WTC11 (cell line): Measurements from ENCODE around the gene KIF5C. TPM values are rescaled to one million over a fixed set of nuclear protein-coding genes. Genes with fewer than 3 reads are reported as not detected.

Experiments
- ATAC-seq: fragments of 200-7000 bp; cut with Tn5 transposase; 2 replicates; pipeline ENCODE4 v1.10.0; 2021; ENCODE audit warnings: mild to moderate bottlenecking, moderate library complexity
- CTCF ChIA-PET: fragments of 300-600 bp; sonication (Branson Sonifier 250); formaldehyde crosslinking; loops from one replicate; lab custom pipeline; 2021; ENCODE audit warnings: antibody characterized with exemption; lab: Charles Lee
- POLR2A ChIA-PET: fragments of 350-600 bp; sonication (Branson Sonifier 250); formaldehyde crosslinking; loops from one replicate; lab custom pipeline; 2021; ENCODE audit warnings: antibody characterized with exemption; lab: Charles Lee
- DNase-seq: peaks from one replicate; pipeline ENCODE4 v3.0.0; 2021; ENCODE audit warnings: low spot score
- H3K27ac Mint-ChIP-seq: 2 replicates; pipeline ENCODE4 v1.8.0; 2021; ENCODE audit warnings: mixed read lengths
- H3K27me3 Mint-ChIP-seq: 2 replicates; pipeline ENCODE4 v1.8.0; 2021; ENCODE audit warnings: low read depth, mild to moderate bottlenecking, moderate library complexity, mixed read lengths
- H3K36me3 Mint-ChIP-seq: 2 replicates; pipeline ENCODE4 v1.8.0; 2021; ENCODE audit warnings: mixed read lengths
- H3K4me1 Mint-ChIP-seq: 2 replicates; pipeline ENCODE4 v1.8.0; 2022; ENCODE audit warnings: mixed read lengths
- H3K4me3 Mint-ChIP-seq: 2 replicates; pipeline ENCODE4 v1.8.0; 2021; ENCODE audit warnings: mild to moderate bottlenecking, moderate library complexity, mixed read lengths
- H3K9me3 Mint-ChIP-seq: 2 replicates; pipeline ENCODE4 v1.8.0; 2021; ENCODE audit warnings: mixed read lengths
- AR ChIP-seq: fragments of 250-450 bp; sonication (Bioruptor Pico); IDR thresholded peaks from 2 replicates; pipeline ENCODE4 v1.9.0; 2021; ENCODE audit warnings: mild to moderate bottlenecking
- CREM ChIP-seq: sonication (generic); formaldehyde crosslinking; IDR thresholded peaks from 2 replicates; pipeline ENCODE4 v1.8.1; 2022; ENCODE audit warnings: mild to moderate bottlenecking, missing genetic modification reagents, moderate library complexity
- ETV6 ChIP-seq: sonication (generic); formaldehyde crosslinking; IDR thresholded peaks from 2 replicates; pipeline ENCODE4 v1.8.1; 2022; ENCODE audit warnings: mild to moderate bottlenecking, missing genetic modification reagents
- FOXP4 ChIP-seq: sonication (generic); formaldehyde crosslinking; IDR thresholded peaks from 2 replicates; pipeline ENCODE4 v1.8.0; 2022; ENCODE audit warnings: mild to moderate bottlenecking, missing genetic modification reagents
- GABPB1 ChIP-seq: sonication (generic); formaldehyde crosslinking; IDR thresholded peaks from 2 replicates; pipeline ENCODE4 v1.8.1; 2023; ENCODE audit warnings: mild to moderate bottlenecking, missing genetic modification reagents
- JAZF1 ChIP-seq: fragments of 250-450 bp; sonication (Bioruptor Pico); IDR thresholded peaks from 2 replicates; pipeline ENCODE4 v1.9.0; 2021; ENCODE audit warnings: moderate library complexity, mild to moderate bottlenecking, inconsistent platforms
- MLX ChIP-seq: sonication (generic); formaldehyde crosslinking; IDR thresholded peaks from 2 replicates; pipeline ENCODE4 v1.8.1; 2023; ENCODE audit warnings: mild to moderate bottlenecking, missing genetic modification reagents, moderate library complexity
- NR2C2 ChIP-seq: sonication (generic); formaldehyde crosslinking; IDR thresholded peaks from 2 replicates; pipeline ENCODE4 v1.8.0; 2022; ENCODE audit warnings: mild to moderate bottlenecking, missing genetic modification reagents
- OVOL2 ChIP-seq: fragments of 250-450 bp; sonication (Bioruptor Pico); IDR thresholded peaks from 2 replicates; pipeline ENCODE4 v1.9.0; 2021; ENCODE audit warnings: mild to moderate bottlenecking, borderline replicate concordance
- SMAD3 ChIP-seq: sonication (generic); formaldehyde crosslinking; IDR thresholded peaks from 2 replicates; pipeline ENCODE4 v1.8.0; 2022; ENCODE audit warnings: missing genetic modification reagents, mild to moderate bottlenecking, borderline replicate concordance
- TP53 ChIP-seq: sonication (generic); formaldehyde crosslinking; IDR thresholded peaks from 2 replicates; pipeline ENCODE4 v1.8.1; 2023; ENCODE audit warnings: mild to moderate bottlenecking, missing genetic modification reagents
- USF1 ChIP-seq: sonication (generic); formaldehyde crosslinking; IDR thresholded peaks from 2 replicates; pipeline ENCODE4 v1.8.0; 2022; ENCODE audit warnings: mild to moderate bottlenecking, missing genetic modification reagents
- ZMAT4 ChIP-seq: fragments of 250-450 bp; sonication (Bioruptor Pico); IDR thresholded peaks from 2 replicates; pipeline ENCODE4 v1.9.0; 2021; ENCODE audit warnings: mild to moderate bottlenecking
- ZNF219 ChIP-seq: sonication (generic); formaldehyde crosslinking; IDR thresholded peaks from 2 replicates; pipeline ENCODE4 v1.8.0; 2023; ENCODE audit warnings: missing genetic modification reagents, mild to moderate bottlenecking, borderline replicate concordance
- ZNF317 ChIP-seq: sonication (generic); formaldehyde crosslinking; IDR thresholded peaks from 2 replicates; pipeline ENCODE4 v1.8.1; 2023; ENCODE audit warnings: low read depth, mild to moderate bottlenecking, moderate library complexity, missing genetic modification reagents, borderline replicate concordance
- ZNF532 ChIP-seq: fragments of 250-450 bp; sonication (Bioruptor Pico); IDR thresholded peaks from 2 replicates; pipeline ENCODE4 v1.9.0; 2021; ENCODE audit warnings: mild to moderate bottlenecking, borderline replicate concordance
- total RNA-seq: library from RNA; stranded (reverse); gene quantifications from 3 replicates; pipeline ENCODE4 v1.2.3, GENCODE V29; 2021

The KIF5C gene
- total RNA-seq, 1 experiment from 2014 or later = 73.5 TPM

GRCh38 chr2:149033716-149034115, 158.7 kb downstream of the KIF5C start (continued):
- TF ChIP-seq AR (CRISPR knock-in tag) (no peak), OVOL2 (CRISPR knock-in tag) (no peak)

- no peaks in the 10 kb centered on the region for H3K9me3 Mint-ChIP-seq
- H3K4me1 Mint-ChIP-seq = peaks cover 24% of the 10 kb centered on the region
- H3K36me3 Mint-ChIP-seq = no peaks in the 10 kb centered on the region
- ATAC-seq = no peak
- ChIA-PET POLR2A (interaction anchor here (0.8 kb wide), 1 partner anchor 28 kb away, joined by 7 read pairs; no protein-coding TSS in a partner anchor), CTCF (interaction anchor here (0.9 to 11.8 kb wide), 2 partner anchors 18 to 279 kb away, joined by 3 to 104 read pairs; no protein-coding TSS in a partner anchor)
- H3K4me3 Mint-ChIP-seq = no peak overlapping the region
- no peak for DNase-seq
- H3K27me3 Mint-ChIP-seq = peaks cover 19% of the 10 kb centered on the region
- no peak for TF ChIP-seq FOXP4 (CRISPR knock-in tag)
- no peak for TF ChIP-seq NR2C2 (CRISPR knock-in tag)
- TF ChIP-seq JAZF1 = no peak
- TF ChIP-seq SMAD3 (CRISPR knock-in tag) = no peak
- TF ChIP-seq ZMAT4 (CRISPR knock-in tag) = no peak
- no peak overlapping the region for H3K27ac Mint-ChIP-seq
Observed at GRCh38 chr2:149034406-149034805, 159.4 kb downstream of the KIF5C start.

- H3K36me3 Mint-ChIP-seq = no peaks in the 10 kb centered on the region
- no peak for DNase-seq
- no peak for ATAC-seq
- H3K4me1 Mint-ChIP-seq = peaks cover 24% of the 10 kb centered on the region
- no peaks in the 10 kb centered on the region for H3K9me3 Mint-ChIP-seq
- TF ChIP-seq CREM (CRISPR knock-in tag) = no peak
- TF ChIP-seq SMAD3 (CRISPR knock-in tag) = no peak
- no peak for TF ChIP-seq USF1
- no peak for TF ChIP-seq MLX
- TF ChIP-seq ETV6 = no peak
- no peak for TF ChIP-seq ZNF532 (CRISPR knock-in tag)
- no peak for TF ChIP-seq ZNF317
- no peak for TF ChIP-seq GABPB1 (CRISPR knock-in tag)
- TF ChIP-seq TP53 (CRISPR knock-in tag) = no peak
- no peak for TF ChIP-seq ZNF219 (CRISPR knock-in tag)
- peaks cover 30% of the 10 kb centered on the region for H3K27me3 Mint-ChIP-seq
- ChIA-PET CTCF (interaction anchor here (1.3 to 11.8 kb wide), 5 partner anchors 19 to 528 kb away, joined by 4 to 104 read pairs (median 31); no protein-coding TSS in a partner anchor), POLR2A (no interaction called here)
- H3K4me3 Mint-ChIP-seq = no peak overlapping the region
- H3K27ac Mint-ChIP-seq = no peak overlapping the region
Observed at GRCh38 chr2:149036507-149037293, 161.7 kb downstream of the KIF5C start.
